Type B pancreatic cell (in vitro differentiated cells): ENCODE results near the gene TMEM229B. TPM values are rescaled to one million over a fixed set of nuclear protein-coding genes. Genes with fewer than 3 reads are reported as not detected.
A peak's percentile ranks its signal among the peaks of the same experiment; 100 is the strongest.

ENCODE experiments used
- DNase-seq: peaks from one replicate; pipeline ENCODE4 v3.0.0; 2021; ENCODE audit warnings: mixed read lengths; ENCODE audit not compliant: unreplicated experiment; ENCODE audit errors: extremely low spot score
- H3K27ac Mint-ChIP-seq: 2 replicates; pipeline ENCODE4 v1.8.0; 2021; ENCODE audit warnings: mild to moderate bottlenecking, mixed read lengths
- H3K27me3 Mint-ChIP-seq: 2 replicates; pipeline ENCODE4 v1.8.0; 2021; ENCODE audit warnings: mixed read lengths
- H3K36me3 Mint-ChIP-seq: 2 replicates; pipeline ENCODE4 v1.8.0; 2021; ENCODE audit warnings: mixed read lengths
- H3K4me1 Mint-ChIP-seq: one replicate; pipeline ENCODE4 v1.8.0; 2021; ENCODE audit warnings: mixed read lengths; ENCODE audit not compliant: unreplicated experiment
- H3K4me3 Mint-ChIP-seq: 2 replicates; pipeline ENCODE4 v1.8.0; 2021; ENCODE audit warnings: mild to moderate bottlenecking, mixed read lengths
- H3K9me3 Mint-ChIP-seq: 2 replicates; pipeline ENCODE4 v1.8.0; 2021; ENCODE audit warnings: mixed read lengths
- CTCF ChIP-seq: fragments of 200-600 bp; sonication (generic); conservative IDR thresholded peaks from 2 replicates; pipeline ENCODE4 v1.5.0; 2021; ENCODE audit warnings: antibody characterized with exemption, mild to moderate bottlenecking
- long read RNA-seq: library from polyadenylated mRNA; unstranded; transcript quantifications from one replicate; pipeline ENCODE4 v2.0.0, GENCODE V29; 2020
- total RNA-seq: library from RNA; stranded (reverse); gene quantifications from 2 replicates; pipeline ENCODE4 v1.2.1, GENCODE V29; 2021; ENCODE audit warnings: low replicate concordance

Gene TMEM229B
- total RNA-seq: 2.1 and 2.7 TPM in 2 replicates
- long read RNA-seq: 0 reads

GRCh38 chr14:67487937-67488893 lies at the start of gene TMEM229B:
TMEM229B (minus strand) TSS chr14:67488721; CDS start chr14:67473923, 14,798 bp downstream.
- peaks cover 7% of the 10 kb centered on the region for H3K9me3 Mint-ChIP-seq
- peaks cover 5% of the 10 kb centered on the region for H3K36me3 Mint-ChIP-seq
- TF ChIP-seq CTCF: no peak
- no peak within 1 kb of the TSS for H3K27ac Mint-ChIP-seq
- H3K4me1 Mint-ChIP-seq: peaks cover 6% of the 10 kb centered on the region
- no peak for DNase-seq
- H3K27me3 Mint-ChIP-seq: peaks cover 3% of the 10 kb centered on the region
- H3K4me3 Mint-ChIP-seq: no peak within 1 kb of the TSS

- H3K36me3 Mint-ChIP-seq: no peaks in the 10 kb centered on the region
- DNase-seq: no peak
- H3K4me1 Mint-ChIP-seq: peaks cover 6% of the 10 kb centered on the region
- TF ChIP-seq CTCF: no peak
- H3K9me3 Mint-ChIP-seq: no peaks in the 10 kb centered on the region
- no peak overlapping the region for H3K4me3 Mint-ChIP-seq
- H3K27me3 Mint-ChIP-seq: peaks cover 9% of the 10 kb centered on the region
- H3K27ac Mint-ChIP-seq: no peak overlapping the region
Measured at GRCh38 chr14:67537736-67538135, 49.2 kb upstream of the TMEM229B start.

- H3K4me3 Mint-ChIP-seq: no peak overlapping the region
- H3K9me3 Mint-ChIP-seq: no peaks in the 10 kb centered on the region
- no peak for DNase-seq
- peaks cover 17% of the 10 kb centered on the region for H3K27me3 Mint-ChIP-seq
- H3K36me3 Mint-ChIP-seq: no peaks in the 10 kb centered on the region
- no peak for TF ChIP-seq CTCF
- H3K4me1 Mint-ChIP-seq: peaks cover 6% of the 10 kb centered on the region
- H3K27ac Mint-ChIP-seq: no peak overlapping the region
Measured at GRCh38 chr14:67536087-67536486, 47.6 kb upstream of the TMEM229B start.

- Mint-ChIP-seq H3K9me3 (no peaks in the 10 kb centered on the region), H3K36me3 (no peaks in the 10 kb centered on the region), H3K27me3 (peaks cover 30% of the 10 kb centered on the region), H3K4me3 (peak overlapping the region; percentile 93), H3K4me1 (no peaks in the 10 kb centered on the region), H3K27ac (peak overlapping the region; percentile 90)
- TF ChIP-seq CTCF: no peak
- no peak for DNase-seq
Measured at GRCh38 chr14:67533754-67534085, 45.2 kb upstream of the TMEM229B start.

- Mint-ChIP-seq H3K27ac (peak within 1 kb of the TSS; percentile 90), H3K4me1 (no peaks in the 10 kb centered on the region), H3K4me3 (peak within 1 kb of the TSS; percentile 93), H3K27me3 (peaks cover 35% of the 10 kb centered on the region), H3K9me3 (no peaks in the 10 kb centered on the region), H3K36me3 (no peaks in the 10 kb centered on the region)
- peak; percentile 80 for DNase-seq
- peak; percentile 52 for TF ChIP-seq CTCF
Measured at GRCh38 chr14:67532998-67533753, 44.7 kb upstream of the TMEM229B start, which contains the start of gene PLEKHH1. PLEKHH1 (plus strand) TSS chr14:67533290; CDS start chr14:67541868, 8,578 bp downstream.
